ENCODE data around the gene ZCWPW1.

GRCh38 chr7:100358857-100359212 is 69.7 kb downstream of the ZCWPW1 start:
- no peak for TF ChIP-seq POLR2A (IDR thresholded peaks at IDR 0.05)
- TF ChIP-seq CTCF (IDR thresholded peaks at IDR 0.05): no peak
- no peak for TF ChIP-seq POLR2AphosphoS5 (IDR thresholded peaks at IDR 0.05)
